HPDE6-E6E7 (cell line): Measurements from ENCODE around the gene COL25A1.
"Not testable (repeated sequence)": the region's sequence is repeated elsewhere in the genome, so short reads cannot be mapped to it uniquely, and the experiment has no call there.

Experiments
- DNase-seq: peaks from one replicate; pipeline ENCODE4 v3.0.0; 2011; ENCODE audit warnings: missing footprints; ENCODE audit errors: extremely low spot score

The COL25A1 gene

DNA sequence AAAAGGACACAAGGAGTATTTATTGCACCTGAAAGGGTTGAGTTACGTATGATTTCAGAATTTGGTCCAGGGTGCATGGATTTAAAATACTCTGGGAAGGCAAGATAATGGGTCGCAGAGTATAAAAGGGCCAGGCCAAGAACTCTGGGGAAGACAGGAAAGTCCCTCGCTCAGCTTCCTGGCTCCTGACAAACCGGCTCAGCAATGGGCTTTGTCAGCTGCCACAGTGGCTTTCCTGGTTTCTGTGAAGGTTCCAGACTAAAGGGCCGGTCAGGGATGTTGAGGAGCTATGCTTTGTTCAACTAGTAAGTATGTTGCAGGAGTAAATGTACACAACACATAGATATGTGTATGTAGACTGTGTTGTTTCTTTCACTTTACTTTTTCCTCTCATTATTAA is 385.2 kb downstream of the COL25A1 start:
- no peak for DNase-seq

DNA sequence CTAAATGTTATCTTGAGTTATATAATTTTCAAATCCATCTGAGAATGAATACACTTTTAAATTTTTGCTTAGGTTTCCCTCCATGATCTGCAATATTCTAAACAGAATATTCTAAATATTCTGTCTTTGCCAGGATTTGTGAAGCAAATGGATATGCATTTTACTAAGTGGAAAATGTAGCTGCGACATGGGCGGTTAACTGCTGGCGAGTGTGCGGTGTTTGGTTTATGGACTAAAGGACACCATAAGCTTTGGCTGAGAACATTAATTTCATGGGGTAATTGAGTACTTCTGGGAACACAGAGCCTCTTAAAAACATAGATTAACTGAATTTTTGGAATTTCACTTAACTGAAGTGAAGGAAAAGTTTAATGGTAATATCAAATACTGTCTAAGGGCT is 385.8 kb downstream of the COL25A1 start:
- DNase-seq: no peak

DNA sequence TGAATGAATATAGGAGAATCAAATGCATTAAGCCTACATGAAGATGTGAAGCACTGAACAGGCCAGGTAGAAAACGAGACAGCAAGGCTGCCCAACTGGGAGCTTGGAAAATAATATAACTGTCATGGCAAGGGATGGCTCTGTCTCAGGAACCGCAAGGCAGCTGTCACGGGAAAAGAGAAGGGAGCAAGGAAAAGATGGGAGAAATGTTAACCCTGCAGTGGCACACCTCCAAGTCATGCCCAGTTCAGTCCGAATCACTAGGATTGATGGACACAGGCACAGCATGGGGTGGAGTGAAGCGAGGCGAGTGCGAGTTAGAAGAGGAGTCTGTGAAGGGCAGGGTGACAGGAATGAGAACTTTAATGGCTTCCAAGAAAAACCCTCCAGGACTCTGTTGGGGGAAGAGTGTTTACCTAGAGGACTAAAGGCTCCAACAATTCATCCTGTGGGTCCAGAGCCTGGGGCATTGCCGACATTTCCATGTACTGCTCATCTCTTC is 395.5 kb downstream of the COL25A1 start:
- no peak for DNase-seq

DNA sequence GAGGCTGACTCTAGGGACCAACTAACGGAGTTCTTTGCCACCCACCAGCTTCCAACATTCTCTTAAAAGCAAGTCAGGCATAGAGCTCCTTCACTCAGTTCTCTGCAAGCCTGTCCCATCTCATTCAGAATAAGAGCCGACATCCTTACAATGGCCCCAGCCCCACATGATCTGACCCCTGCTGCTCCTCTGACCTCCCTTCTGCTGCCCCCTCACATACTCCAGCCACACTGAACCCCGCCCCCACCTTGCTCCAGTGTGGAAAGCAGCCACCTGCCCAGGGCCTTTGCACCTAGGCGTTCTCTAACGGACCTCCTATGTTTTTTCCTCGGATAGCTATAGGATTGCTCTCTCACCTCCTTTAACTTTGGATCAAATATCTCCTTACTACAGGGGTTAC is 396.5 kb downstream of the COL25A1 start:
- no peak for DNase-seq

DNA sequence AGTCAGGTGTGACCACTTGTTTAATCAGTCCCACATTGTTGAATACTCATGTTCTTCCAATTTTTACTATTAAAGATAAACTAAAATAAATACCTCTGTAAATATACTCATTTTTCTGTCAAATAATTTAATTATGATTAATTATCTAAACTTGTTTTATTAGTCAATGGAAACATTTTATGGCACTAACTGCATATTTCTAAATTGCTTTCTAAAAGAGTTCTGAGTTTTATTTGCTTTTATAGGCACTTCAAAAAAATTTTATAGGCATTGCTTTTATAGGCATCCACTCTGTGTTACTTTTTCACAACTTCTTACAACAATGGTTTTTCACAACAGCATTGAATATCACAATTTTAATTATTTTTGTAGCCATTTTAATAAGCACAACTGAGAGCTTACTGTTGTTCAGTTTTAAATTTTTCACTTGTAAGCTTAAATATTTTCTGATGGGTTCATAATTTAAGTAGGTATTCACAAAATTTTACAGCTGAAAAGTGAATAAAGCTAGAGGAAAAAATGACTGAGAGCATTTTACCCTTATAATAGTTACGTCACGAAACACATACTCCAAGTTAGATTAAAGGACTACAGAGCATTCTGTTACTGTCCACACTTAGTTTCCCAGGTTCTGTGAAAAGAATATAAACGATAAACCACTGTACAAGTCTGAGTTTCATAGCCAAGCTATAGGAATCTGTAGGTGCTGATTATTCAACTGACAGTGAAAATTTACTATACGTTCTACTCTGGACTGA is 398.8 kb downstream of the COL25A1 start:
- DNase-seq: no peak

- DNase-seq: no peak
These were observed 399.7 kb downstream of the COL25A1 start for GRCh38 chr4:108902769-108903168.

DNA sequence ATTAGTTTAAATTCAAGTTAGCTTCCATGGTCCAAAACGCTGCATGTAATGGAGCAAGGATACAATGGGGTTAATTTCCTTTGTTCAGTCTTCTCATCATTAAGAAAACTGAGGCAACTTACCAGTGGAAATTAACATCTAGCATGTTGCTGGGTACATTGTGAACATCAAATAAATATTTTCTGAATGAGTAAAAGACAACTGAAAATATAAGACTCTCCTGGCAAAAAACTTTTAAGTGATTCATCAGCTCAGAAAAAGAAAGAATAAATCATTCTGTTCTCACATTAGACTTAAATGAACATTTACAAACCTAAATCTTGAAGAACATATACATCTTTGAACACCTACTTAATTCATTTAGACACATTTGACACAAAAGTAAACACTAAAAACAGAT is 401.2 kb downstream of the COL25A1 start:
- no peak for DNase-seq

DNA sequence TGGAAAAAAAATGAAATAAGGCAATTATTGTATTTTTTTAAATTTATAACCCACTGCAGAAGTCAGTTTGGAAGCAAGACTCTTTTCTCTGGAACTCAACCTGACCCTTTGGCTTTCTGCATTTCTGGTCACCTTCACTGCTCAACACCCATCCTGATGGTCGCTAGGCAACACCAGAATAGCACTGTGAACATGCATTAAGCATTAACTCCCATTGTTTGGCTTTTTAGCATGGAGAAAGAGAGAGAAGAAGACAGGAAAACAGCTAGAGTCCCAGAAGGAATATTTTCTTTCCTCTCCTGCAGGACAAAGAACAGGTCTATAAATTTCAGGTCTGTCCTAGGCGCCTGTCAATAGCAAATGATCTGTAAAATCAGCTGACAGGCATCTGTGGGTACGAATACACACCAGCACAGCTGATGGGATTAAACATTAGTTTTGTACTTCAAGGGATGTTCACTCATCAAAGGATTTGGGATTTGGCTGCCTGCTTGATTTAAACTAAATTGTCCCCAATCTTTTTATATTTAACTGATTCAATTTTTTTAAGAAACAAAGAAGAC is 402.4 kb downstream of the COL25A1 start:
- DNase-seq: no peak

GRCh38 chr4:108893468-108893867 is 409.0 kb downstream of the COL25A1 start:
- DNase-seq: no peak

DNA sequence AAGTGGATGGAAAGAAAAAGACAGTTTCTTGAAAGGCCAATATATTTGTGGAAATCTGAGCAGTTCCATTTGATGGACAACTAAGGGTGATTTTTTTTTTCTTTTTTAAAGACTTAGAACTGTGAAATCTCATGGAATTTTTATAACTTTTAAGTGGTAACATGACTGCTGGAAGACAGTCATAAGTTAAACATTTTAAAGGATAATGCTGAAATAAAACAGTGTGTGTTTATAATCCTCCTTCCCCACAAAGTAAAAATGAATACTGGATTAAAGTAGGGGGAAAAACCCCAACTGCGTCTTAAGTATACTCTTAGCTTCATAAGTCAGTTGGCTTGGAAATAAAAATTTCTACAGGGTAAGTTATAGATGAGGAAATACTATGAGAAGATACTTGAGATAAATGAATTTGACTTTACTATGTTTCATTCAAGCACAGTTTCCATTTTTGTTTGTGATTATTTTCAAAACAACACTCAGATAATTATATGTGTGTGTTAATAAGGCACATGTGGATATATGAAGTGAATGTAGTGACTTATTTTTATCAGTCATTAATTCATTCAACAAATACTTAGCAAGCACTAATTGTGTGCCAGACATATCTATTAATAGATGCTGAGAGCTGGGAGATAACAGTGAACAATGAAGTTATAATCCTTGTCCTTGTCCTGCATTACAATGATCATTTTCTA is 410.4 kb downstream of the COL25A1 start:
- no peak for DNase-seq

GRCh38 chr4:108890484-108890881 is 412.0 kb downstream of the COL25A1 start:
- DNase-seq: no peak

DNA sequence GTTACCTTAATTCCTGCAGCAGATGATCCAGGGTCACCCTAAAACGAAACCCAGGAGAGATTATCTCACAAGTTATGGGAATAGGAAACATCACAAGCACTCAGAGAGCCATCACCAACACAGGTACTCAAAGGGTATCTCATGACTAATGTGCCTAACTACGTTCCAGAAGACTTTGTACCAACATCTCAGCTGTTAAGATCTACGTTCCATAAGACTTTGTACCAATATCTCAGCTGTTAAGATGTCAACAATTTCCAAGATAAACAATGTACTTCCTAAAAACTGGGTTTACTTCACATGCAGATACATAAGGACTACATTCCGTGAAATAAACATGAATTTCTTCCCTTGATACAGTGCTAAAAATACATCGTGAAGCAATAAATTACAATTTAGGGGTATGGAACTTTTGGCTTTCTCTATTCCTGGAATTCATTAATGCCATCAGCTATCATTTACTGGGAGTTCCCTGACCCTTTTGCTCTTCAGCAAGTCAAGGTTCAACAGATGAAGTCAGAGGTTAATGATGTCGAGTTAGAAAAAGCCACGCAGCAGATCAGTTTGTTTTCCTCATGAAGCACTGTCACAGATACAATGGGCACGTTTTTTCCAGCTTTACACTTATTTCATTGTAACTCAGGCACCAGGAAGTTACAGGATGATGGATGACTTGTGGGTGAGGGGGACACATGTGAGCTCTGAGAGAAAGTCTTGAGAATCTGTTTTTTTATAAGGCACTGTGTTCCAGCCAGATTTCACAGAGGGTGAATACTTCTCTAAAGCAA is 412.6 kb downstream of the COL25A1 start:
- no peak for DNase-seq

DNA sequence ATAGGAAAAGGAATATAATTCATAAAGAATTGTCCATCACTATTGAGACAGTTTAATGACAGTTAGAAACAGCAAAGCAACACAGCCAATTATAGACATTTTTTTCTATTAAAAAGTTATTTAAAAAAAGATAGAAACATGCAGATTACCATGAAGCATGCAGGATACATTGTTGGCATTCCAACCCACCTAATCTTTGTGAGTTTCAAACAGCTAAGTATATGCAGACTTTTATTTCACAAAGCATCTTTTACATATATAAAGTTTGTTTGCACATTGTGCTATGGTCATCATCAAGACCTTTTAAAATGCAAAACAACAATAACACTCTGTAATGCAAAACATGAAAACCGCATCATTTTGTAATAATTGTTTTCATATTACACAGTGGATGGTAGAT is 413.7 kb downstream of the COL25A1 start:
- no peak for DNase-seq

GRCh38 chr4:108887034-108887433 is 415.4 kb downstream of the COL25A1 start:
- DNase-seq: no peak

DNA sequence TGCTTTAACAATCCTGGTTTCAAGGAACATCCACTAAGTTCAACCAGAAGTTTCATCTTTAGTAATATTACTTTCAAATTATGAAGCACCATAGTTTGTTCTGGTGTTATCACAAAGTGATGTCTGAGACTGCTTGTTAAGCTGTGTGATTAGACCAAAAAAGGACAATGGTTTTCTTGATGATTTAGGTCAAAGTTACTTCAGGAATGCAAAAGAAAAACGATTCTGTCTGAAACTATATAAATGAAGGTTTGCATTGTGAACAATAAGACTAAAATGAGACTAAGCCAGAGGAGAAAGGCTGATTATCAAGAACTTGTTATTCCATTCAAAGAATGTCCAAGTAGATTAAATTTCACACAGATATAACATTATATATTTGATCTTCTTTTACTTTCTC is 417.2 kb downstream of the COL25A1 start:
- no peak for DNase-seq

DNA sequence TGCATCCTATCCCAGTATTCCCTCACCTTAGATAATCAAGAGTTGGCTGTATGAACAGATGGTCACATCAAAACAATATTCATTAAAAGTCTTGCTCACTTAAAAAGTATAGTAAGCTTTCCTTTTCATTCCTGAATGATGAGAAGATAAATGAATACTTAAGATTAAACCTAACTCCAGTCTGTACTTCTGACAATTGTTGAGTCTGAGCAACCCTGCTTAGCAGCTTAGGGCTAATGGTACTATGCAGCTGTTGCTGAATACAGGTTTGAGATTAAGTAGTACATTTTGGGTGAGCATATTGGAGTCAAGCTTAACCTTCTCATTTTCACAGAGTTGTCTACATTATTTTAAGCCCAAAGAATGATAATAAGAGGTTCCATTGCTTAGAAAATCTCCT is 417.9 kb downstream of the COL25A1 start:
- DNase-seq: no peak

DNA sequence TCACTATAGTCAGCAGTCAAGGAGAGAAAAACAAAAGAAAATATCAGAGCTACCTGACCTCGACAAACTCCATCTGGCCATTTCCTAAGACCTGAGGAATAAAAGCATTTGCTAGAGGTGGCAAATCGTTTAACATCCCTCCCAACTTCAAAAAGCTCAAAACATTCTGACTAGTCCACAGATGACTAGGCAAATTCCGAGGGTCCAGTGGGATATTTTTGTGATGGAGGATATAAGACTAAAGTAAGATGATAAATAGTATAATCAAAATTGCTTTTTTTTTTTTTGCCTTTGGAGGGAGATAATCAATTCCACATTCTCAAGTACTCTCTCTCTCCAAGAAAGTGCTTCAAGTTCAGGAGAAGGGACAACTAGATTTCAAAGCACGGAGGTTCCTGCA is 420.5 kb downstream of the COL25A1 start:
- DNase-seq: no peak

- DNase-seq: peak; percentile 0
These were observed 421.3 kb downstream of the COL25A1 start for GRCh38 chr4:108881190-108881589.

GRCh38 chr4:108878806-108879205 is 423.7 kb downstream of the COL25A1 start:
- DNase-seq: no peak

- peak; percentile 1 for DNase-seq
These were observed 424.6 kb downstream of the COL25A1 start for GRCh38 chr4:108877821-108878220.

DNA sequence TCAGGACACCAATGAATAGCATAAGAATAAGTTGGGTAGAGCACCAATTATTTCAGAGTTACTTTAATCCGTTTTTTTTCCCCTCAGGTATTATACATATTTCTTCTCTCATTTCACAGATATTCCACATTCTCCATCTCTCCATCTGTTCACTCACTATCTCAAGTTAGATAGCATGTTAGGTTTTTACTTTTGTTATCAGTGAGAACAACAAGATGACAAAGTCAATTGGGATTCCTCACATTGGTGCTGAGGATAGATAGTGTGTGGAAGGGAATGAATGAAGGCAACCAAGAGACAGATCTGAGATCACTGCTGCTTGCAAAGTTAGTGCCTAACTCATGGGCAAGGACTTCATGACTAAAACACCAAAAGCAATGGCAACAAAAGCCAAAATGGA is 427.7 kb downstream of the COL25A1 start:
- no peak for DNase-seq

- DNase-seq: not testable (repeated sequence)
These were observed 432.5 kb downstream of the COL25A1 start for GRCh38 chr4:108869970-108870369.
